ENCODE data around the gene UNC5B.

The UNC5B gene

DNA sequence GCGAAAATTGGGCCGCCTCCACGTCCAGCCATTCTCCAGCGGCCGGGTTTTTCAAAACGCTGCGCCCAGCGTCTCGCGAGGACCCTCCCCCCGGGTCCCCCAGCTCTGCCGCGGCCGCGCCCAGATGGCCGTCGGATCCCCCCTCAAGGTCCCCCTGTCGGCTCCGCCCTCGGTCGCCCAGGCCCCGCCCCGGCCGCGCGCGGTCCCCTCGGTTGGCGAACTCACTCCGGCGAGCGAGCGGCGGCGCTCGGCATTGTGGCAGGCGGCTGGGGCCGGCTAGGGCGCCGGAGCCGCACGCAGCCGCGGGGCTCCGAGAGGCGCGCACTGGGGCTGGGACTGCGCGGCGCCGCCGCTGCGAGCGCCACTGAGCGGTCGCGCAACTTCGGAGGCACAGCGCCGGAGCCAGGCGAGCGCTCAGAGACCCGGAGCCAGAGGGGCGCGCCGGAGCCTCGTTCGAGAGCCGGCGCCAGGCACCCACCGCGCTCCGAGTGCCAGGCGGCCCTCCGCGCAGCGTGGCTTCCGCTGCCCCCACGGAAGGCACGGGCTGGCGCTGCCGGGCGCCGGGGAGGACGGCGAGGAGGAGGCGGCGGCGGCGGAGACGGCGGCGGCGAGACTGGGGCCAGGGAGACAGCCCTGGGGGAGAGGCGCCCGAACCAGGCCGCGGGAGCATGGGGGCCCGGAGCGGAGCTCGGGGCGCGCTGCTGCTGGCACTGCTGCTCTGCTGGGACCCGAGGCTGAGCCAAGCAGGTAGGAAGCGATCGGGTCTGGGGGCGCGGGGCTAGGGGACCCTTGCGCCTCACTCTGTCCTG, at the start of gene UNC5B:
UNC5B (plus strand) TSS at position 253 of the 809 bp plus-strand sequence; CDS start at position 669, 416 bp downstream.
- DNase-seq = no peak

DNA sequence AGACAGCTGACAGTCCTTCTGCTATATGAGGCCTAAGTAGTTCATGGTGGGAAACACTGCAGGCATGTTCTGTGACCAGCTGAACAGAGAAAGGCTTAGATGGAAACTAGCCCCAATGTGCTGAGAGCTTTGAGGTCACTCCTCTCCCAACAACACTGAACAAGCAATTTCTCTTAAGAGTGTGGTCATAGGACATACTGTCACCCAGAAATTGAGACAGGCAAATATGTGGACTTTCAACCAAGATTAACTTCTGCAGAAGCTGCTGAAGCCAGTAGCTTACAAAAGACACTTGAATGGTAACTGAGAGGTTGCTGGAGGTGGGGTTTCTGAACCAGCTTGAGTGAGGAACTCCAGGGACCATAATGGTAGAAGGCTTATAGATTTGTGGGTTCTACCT, 38.9 kb upstream of the UNC5B start:
- no peak for DNase-seq

DNA sequence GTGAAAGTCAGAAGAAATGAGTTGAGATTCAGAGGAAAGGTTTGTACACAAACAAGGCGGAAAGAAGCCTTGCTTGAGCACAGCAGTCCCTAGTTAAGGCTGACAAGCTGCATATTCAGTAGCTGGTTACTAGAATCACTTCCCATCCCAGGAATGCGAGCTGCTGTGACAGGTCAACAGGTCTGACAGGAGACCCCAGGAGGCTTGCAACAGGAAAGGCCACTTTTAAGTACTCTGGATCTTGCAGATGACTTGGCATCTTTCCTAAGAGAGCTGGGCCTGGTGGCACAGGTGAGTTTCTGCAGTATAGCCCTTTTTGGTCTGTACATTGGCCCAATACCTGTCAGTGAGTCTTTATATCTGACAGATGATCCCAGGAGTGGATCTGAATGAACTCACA, 35.7 kb upstream of the UNC5B start:
- no peak for DNase-seq

DNA sequence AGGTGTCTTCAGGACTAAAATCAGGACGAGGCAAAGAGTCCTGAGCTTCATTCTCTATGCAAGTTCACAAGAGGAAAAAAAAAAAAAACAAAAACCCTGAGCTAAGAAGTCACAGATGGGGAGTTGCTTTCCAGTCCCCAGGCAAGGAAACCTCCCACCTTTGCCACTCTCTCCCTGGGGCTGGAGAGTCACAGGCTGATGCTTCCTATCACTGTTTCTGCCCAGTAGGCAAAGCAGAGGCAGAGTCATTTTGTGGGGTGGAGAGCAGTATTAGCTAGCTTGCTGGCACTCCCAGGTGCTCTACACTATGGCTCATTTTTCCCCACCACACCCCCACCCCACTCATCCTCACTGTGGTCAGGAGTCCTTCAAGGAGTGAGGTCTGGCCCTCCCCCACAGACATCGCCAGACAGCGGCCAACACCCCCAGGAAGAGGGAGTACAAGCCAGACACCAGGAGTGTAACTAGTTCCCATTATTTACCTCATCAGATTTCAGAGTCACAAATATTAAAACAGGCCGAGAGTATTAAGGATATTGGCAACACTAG, 34.6 kb upstream of the UNC5B start:
- no peak for DNase-seq

DNA sequence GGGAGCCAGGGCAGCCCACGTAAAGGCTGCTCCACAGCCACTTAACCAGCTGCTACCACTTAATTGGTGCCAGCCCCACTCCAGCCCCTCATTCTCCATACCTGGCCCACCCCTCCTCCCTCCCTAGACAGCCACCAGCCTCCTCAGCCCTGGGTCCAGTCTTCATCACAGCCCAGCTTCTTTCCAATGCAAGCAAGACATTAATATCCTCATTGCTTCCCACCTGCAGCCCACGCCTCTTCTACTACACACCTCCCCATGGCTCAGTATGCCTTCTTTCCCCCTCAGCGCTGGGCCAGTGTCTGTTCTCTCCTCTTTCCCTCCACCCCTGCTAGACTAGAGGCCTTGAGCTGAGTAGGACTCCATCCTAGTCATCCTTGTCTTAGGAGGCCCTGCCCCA, 33.5 kb upstream of the UNC5B start:
- no peak for DNase-seq

DNA sequence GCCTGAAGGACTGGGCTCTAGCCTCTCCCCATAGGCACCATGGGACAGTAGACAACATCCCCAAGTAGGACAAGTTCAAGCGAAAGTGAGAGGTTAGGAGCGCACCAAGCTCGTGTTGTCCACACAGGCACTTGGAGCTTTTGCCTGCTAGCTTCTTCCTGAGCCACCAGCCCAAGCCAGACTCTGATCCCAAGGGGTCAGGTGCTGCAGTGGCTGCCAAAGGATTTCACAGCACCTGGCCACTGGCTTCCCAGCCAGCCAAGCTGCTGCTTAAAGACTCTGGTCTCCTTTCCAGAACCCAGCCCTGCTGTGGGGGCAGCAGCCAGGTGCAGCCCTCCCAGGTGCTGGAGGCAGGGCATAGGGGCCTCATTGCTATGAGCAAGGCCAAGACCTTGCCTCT, 33.0 kb upstream of the UNC5B start:
- no peak for DNase-seq

DNA sequence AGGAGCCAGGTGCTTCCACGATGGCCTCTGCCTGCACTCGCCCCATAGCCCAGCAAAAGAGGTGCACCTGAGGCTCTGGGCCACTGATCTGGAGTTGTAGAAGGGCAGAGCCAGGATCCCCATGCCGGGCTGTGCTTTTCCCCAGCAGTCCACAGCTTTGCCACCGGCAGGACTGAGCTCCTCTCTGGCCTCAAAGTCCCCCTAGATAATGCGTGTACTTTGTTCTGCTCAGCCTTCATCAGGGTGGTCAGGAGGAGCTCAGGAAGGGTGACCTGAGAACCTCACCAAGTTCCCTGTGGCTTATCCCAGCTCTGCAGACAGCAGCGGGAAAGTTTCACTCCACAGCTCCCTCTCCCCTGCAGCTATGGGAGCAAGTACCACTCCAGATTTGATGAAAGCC, 27.9 kb upstream of the UNC5B start:
- no peak for DNase-seq

DNA sequence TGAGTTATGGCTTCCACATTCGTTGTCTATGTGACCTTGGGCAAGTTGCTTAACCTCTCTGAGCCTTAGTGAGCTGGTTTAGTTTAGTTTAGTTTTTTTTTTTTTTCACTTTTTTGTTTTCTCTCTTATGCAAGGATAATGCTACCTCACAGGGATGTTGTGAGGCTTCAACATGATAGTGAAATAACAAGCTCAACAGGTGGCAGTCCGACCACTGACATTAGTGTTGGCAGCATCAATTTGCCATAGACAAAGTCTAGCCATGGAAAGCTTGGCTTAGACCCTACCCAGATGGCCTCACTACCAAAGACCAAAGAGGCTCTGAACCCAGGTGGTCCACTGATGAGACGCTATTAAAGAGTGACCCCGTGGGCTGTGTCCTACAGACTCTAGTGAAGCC, 27.2 kb upstream of the UNC5B start:
- DNase-seq = no peak

DNA sequence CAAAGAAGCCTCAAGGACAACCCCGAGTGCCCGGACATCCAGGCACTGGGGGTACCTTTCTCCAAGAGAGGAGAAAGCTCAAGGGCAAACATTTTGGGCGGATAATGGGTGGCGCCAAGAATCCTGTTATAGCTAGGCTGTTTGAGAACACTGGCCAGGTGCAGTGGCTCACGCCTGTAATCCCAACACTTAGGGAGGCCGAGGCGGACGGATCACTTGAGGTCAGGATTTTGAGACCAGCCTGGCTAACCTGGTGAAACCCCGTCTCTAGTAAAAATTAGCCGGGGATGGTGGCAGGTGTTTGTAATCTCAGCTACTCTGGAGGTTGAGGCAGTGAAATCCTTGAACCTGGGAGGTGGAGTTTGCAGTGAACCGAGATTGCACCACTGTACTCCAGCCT, 25.2 kb upstream of the UNC5B start:
- no peak for DNase-seq

DNA sequence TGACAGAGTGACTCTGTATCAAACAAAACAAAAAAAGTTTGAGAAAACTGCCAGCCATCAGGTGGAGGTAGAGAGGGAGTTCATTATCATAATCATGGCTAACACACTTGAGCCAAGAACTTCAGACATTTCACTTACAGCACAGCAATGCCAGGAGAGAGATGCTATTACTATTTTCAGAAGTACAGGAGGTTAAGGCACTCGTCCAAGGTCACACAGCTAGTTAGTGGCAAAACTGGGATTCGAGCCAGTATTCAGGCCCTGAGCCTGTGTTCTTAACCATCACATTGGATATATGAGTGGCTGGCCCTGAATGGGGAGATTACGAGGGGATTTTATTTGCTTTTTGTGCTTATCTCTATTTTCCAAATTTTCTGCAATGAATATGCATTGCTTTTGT, 24.8 kb upstream of the UNC5B start:
- no peak for DNase-seq

DNA sequence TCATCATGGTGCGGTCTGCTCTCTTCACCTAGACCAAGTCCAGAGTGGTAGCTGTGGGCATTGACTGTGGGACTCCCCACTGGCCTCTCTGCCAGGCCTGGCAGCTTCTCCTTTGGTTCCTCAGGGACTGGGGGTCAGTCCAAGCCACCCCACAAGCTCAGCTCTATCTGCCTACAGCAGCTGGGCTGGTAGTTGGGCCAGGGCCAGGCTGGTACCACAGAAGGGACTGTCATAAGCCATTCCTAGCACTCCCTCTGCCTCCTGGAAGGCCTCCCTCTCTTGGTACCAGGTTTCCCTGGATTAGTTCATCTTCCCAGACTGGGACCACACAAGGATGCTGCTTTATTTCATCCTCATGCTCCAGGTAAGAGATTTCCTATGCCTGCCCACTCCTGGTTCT, 24.2 kb upstream of the UNC5B start:
- DNase-seq = no peak

DNA sequence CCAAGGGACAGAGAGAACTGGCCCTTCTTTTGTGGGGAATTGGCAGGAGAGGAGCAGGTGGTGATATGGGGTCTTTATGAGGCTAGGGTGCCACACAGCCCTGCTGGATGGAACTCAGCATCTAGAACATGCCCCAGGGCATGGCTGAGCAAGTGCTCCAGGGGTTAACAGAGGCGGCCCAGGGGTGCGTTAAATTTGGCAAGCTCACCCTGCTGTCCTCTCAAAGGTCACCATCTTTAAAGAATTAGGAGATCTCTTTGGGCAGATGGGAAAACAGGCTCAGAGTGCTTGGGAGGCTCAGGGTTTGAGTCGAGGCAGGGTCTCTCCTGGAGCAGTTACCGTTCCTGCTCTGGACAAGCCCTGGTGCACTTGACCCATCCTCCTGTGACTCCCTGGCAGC, 21.4 kb upstream of the UNC5B start:
- DNase-seq = no peak

DNA sequence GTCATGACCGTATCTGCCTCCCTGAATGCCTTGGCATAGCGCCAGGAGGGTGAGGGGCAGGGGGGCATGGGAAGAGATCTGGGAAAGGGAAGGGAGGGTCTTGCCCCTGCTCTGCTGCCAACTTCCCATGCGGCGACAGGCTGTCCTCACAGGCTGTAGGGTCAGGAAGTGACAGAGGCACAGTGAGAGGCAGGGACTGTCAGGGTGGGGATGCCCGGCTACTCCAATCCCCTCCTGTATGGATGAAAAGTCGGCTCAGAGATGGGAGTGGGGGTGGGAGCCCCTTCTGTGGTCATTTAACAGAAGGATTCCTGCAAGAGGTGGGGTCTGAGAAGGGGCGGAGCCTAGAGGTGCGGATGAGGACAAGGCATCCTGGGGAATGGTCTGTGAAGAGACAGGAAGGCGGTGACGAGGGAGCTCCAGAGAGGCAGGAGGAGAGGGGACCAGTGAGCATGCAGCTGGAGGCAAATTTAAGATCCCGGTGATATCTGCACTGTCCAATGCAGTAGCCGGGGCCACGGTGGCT, 20.8 kb upstream of the UNC5B start:
- no peak for DNase-seq

DNA sequence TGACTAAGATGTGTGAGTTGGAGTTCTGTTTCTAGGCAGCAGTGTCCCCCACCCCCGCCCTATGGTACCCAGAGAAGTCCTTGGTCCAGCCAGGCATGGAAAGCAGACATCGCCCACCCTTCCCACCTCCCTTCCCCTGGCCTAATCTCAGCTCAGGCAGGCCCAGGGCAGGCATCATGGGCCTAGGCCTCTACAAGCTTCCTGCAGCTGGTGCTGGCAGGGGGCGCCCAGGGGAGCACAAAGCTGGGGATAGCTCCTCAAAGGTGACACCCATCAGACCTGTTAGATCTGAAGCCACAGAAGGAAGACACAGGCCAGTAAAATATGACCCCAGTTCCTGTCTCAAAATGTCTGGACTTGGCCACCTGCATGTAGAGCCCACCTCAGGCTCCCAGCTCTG, 18.9 kb upstream of the UNC5B start:
- no peak for DNase-seq

DNA sequence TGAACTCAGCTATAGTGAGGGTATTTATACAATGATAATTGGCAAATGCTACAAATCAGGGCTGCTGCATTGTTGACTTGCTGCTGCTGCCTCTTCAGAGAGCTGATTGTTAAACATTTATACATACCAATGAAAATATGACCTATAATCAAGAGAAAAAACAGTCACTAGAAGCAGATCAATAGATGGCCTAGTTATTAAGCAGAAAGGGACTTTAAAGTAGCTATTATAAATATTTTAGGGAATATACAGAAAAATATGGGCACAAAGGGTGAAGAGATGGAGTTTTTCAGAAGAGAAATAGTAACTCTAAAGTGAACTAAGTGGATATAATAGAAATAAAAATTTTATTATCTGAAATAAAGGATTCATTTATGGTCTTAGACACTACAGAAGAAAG, 14.4 kb upstream of the UNC5B start:
- DNase-seq = no peak

DNA sequence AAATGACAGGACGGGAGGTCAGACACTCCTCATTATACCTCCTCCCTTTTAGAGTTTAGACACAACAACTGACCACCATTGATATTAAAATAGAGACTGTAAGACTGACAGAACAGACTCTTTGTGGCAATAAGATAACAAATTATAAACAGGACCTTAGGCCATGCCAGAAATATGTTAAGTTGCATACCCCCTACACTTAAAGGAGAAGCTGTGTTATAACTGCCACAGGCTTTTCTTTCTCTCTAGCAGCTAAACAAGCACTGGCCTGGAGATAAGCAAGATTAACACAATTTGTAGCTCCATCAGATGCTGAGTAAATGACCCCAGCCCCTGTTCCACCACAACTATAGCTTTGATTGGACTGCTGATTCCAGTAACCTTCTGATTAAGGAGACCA, 10.5 kb upstream of the UNC5B start:
- no peak for DNase-seq

DNA sequence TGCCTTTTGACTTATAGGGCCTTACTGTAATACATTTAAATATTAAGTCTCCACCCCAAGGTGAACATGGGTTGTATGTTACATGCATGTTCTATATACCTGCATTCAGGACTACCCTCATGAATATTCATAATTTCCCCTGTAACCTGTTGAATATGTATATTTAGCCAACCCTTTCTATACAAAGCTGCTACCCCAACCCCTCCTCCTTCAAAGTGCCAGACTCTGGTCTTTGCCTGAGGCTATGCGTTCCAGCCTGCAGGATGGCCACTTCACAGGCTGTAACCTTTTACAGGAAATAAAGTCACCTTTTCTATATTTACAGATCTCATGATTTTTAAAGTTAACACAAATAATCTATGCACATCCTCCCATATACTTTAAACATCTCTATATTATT, 10.1 kb upstream of the UNC5B start:
- DNase-seq = no peak

DNA sequence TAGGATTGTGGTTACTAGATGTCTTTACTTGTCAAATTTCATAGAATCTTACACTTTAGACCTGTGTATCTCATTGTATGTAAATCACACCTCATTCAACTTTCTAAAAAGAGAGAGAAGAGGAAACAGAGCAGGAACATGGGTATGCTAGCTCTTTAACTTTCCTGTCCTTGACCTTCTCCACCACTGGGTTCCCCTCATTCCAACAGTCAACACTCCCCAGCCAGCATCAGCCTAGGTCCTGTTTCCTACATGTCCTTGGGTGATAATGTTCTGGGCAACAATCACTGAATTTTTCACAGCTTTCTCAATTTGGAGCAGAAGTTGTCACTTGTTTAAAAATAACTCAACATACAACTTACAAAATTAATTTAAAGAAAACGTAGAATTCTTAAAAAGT, 9.2 kb upstream of the UNC5B start:
- no peak for DNase-seq

DNA sequence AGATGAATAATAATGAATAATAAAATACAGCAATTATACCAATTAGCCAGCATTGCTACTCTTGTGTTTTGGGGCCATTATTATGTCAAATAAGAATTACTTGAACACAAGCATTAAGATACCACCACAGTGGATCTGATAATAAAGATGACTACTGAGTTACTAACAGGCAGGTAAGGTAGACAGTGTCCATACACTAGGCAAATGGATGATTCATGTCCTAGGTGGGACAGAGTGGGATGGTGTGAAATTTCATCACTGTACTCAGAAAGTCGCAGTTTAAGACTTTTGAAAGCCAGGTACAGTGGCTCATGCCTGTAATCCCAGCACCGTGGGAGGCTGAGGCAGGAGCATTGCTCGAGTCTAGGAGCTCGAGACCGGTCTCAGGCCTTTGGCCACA, 8.7 kb upstream of the UNC5B start:
- no peak for DNase-seq

DNA sequence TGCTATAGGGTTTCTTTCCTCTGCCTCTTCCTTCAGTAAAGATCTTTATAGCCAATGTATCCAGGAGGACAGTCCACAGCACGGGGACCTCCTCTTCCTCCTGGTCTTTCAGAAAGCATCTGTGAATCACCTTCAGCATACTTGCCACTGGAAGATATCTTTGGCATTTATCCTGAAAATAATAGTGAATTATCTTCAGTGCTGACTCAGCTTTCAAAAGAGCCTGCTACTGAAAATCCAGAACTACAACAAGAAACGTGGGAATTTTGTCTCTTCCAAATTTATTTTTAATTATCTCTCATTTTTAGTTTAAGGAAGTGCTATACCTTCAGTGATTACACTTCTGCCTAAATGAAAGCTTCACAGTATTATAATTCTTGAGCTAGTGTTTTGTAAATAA, 7.6 kb upstream of the UNC5B start:
- no peak for DNase-seq

DNA sequence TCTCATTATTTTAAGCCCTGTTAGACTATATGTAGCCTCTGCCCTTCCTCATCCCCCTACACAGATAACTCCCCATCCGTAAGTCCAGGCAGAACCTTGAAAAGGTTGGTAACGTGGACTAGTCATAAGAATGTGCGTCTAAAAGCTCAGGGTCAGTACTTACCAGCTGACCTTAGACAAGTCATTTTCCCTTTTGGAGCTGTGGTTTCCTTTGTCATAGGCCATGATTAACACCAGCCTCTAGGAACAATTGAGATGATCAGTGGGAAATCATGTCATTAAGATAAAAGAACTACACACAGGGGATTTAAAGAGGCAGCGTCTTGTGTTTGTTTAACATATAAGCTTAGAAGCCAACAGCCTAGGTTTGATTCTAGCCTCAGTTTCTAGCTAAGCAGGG, 6.9 kb upstream of the UNC5B start:
- no peak for DNase-seq

DNA sequence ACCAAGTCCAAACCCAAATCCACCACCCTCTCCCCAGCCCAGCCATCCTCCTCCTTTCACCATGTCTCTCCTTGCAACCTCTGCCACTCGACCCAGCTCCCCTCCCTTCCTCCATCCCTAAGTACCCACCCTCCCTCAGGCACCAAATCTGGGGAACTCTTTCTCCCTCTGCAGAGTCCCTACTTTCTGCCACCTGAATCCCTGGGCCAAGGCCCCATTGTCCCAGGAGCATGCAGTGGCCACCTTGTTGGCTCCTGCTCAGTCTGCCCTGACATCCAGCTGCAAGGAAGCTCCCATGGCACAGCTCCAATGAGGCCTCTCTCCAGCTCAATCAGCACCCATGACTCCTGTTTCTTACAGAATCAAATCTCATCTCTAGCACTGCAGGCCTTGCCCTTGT, 5.5 kb upstream of the UNC5B start:
- no peak for DNase-seq

DNA sequence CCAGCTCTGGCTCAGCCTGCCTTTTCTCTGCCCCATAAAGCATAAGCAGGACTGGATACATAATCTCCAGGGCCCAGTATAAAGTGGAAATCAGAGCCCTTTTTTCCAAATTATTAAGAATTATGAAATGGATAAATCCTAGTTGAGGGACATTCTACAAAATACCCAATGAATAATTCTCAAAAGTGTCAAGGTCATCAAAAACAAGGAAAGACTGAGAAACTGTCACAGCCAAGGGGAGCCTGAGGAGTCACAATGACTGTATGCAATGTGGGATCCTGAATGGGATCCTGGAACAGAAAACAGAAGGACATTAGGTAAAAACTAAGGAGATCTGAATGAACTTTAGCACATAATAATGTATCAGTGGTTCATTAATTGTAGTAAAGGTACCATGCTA, 4.8 kb upstream of the UNC5B start:
- no peak for DNase-seq

DNA sequence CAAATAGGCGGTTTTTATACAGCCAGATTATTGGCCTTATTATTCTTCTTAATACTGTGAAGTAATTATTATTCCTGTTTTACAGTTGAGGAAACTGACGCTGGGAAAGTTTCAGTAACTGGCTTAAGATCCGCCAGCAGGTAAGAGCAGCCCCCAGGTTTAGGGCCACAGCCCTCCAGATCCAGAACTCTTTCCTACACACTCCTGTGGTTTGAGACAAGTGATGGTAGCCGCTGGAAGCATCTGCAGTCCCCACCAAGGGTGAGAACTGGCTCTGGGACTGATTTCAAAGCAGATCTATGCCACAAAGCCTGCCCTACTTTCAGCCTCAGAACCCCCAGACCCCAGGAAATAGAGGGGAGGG, 3.0 kb upstream of the UNC5B start:
- no peak for DNase-seq

Data from GF-D8 (cell line).